Measurements from ENCODE around the gene GDF7.
A peak's percentile ranks its signal among the peaks of the same experiment; 100 is the strongest.
"Not testable (repeated sequence)": the region's sequence is repeated elsewhere in the genome, so short reads cannot be mapped to it uniquely, and the experiment has no call there.

The GDF7 gene

DNA sequence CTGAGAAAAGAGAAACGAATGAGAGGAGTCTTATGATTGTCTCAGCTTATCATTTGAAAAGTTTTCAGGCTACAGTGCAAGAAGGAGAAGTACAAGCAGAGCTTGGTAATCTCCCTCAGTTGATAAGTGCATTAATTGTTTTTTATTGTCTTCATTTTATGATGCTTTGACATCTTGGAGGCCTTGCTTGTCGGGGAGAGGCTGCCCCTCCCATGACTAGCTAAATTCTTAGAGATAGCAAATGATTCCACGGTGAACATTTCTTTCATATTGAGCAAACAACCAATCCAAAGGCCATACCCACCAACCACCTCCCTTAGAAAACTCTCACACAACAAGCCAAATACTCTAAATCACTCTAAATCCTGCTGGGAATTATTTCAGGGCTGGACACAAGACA lies 39.8 kb downstream of the GDF7 start:
- peak; percentile 29 for FAIRE-seq

DNA sequence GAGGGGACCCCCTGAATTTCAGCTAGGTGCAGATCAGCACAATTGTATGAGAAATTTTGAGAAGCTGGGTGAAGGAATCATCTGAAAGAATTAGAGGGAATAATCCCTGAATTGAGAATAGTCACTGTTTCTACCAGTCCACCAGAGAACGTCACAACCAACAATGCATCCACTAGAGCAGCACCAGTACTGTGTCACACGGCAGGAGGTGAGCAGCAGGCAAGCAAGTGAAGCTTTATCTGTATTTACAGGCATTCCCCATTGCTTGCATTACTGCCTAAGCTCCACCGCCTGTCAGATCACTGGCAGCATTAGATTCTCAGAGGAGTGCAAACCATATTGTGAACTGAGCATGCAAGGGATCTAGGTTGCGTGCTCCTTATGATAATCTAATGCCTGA lies 40.7 kb downstream of the GDF7 start:
- FAIRE-seq: no peak

DNA sequence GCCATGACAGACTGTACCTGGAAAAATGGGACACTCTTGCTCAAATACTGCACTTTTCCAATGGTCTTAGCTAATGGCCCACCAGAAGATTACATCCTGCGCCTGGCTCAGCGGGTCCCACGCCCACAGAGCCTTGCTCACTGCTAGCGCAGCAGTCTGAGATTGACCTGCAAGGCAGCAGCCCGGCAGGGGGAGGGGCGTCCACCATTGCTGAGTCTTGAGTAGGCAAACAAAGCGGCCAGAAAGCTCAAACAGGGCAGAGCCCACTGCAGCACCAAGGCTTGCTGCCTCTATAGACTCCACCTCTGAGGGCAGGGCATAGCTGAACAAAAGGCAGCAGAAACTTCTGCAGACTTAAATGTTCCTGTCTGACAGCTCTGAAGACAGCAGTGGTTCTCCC lies 44.7 kb downstream of the GDF7 start:
- not testable (repeated sequence) for FAIRE-seq

DNA sequence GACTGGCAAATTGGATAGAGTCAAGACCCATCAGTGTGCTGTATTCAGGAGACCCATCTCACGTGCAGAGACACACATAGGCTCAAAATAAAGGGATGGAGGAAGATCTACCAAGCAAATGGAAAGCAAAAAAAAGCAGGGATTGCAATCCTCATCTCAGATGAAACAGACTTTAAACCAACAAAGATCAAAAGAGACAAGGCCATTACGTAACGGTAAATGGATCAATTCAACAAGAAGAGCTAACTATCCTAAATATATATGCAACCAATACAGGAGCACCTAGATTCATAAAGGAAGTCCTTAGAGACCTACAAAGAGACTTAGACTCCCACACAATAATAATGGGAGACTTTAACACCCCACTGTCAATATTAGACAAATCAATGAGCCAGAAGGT lies 46.6 kb downstream of the GDF7 start:
- FAIRE-seq: not testable (repeated sequence)

DNA sequence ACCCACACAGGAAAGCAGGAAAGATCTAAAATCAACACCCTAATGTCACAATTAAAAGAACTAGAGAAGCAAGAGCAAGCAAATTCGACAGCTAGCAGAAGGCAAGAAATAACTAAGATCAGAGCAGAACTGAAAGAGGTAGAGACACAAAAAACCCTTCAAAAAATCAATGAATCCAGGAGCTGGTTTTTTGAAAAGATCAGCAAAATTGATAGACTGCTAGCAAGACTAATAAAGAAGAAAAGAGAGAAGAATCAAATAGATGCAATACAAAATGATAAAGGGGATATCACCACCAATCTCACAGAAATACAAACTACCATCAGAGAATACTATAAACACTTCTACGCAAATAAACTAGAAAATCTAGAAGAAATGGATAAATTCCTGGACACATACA lies 47.5 kb downstream of the GDF7 start:
- not testable (repeated sequence) for FAIRE-seq

DNA sequence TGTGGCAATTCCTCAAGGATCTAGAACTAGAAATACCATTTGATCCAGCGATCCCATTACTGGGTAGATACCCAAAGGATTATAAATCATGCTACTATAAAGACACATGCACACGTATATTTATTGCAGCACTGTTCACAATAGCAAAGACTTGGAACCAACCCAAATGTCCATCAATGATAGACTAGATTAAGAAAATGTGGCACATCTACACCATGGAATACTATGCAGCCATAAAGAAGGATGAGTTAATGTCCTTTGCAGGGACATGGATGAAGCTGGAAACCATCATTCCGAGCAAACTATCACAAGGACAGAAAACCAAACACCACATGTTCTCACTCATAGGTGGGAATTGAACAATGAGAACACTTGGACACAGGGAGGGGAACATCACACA lies 49.2 kb downstream of the GDF7 start:
- not testable (repeated sequence) for FAIRE-seq

DNA sequence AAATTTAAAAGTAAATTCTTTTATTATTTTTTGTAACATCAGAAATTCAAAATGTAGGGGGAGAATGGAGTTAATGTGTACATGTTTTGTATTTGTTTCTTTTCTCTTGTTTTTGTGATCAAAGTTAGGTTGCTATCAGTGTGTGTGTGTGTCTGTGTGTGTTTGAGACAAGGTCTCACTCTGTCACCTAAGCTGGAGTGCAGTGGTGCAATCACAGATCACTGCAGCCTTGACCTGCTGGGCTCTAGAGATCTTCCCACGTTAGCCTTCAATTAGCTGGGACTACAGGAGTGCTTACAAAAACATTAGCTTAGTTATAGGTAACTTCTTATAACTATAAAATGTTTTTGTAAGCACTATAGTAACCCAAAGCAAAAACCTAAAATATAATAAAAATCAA lies 50.7 kb downstream of the GDF7 start:
- no peak for FAIRE-seq

DNA sequence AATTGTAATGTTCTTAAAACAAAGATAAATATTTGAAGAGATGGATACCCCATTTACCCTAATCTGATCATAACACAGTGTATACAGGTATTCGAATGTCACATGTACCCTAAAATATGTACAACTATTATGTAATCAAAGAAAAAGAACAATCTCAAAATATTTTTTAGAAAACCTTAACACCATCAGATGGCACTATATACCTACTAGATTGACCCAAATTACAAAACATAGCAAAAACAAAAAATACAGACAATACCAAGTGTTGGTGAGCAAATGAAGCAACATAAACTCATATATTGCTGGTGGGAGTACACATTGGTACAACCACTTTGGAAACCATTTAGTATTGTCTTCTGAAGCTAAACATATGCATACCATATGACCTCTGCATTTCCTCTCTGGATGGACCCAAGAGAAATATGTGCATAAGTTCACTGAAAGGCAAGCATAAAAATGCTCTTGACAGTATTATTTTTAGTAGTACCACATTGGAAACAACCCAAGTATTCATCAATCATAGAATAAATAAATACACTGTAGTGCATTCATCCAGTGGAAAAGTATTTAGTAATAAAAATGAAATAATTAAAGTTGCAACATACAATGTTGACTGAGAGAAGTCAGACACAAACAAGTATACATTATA lies 55.8 kb downstream of the GDF7 start:
- no peak for FAIRE-seq

DNA sequence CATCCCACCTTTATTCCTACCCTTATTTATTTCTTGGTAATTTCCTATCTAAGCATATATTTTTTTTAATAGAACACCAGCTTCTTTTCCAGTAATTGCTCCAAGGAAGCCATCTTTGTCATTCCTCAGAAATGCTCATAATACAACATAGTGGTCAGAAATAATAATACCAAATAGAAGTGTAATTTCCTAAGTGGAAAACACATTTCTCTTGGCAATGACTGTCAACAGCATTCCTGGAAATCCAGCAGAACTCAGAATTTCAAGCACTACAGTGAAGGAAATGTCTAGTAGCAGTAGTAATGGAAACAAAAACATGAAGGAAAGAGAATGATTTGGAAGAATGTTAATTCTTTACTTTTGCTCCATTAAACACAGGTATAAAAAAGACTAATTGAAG lies 56.6 kb downstream of the GDF7 start:
- FAIRE-seq: no peak

DNA sequence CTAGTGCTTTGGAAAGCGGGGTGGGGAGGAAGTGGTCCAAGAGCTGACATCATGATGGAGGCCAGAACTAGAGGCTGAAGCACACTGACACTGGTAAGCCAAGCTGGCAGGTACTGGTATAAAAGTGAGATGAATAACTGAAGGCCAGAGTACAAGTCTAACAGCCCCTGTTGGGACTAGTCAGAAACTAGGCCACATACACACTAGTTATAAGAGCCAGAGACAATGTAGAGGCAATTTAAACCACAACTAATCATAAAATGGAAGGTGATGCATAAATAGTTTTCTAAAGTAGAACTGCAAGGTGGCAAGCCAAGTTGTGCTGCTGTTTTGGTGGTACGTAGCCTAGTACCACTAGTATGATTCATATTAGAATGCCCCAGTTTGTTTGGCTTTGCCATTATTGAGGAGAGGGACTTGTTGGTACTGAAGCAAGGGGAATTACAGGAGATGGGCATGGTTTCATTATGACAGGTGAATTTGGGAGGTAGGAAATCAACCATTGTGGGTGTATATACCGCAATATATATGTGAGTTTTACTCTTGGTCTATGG lies 57.6 kb downstream of the GDF7 start:
- no peak for FAIRE-seq

DNA sequence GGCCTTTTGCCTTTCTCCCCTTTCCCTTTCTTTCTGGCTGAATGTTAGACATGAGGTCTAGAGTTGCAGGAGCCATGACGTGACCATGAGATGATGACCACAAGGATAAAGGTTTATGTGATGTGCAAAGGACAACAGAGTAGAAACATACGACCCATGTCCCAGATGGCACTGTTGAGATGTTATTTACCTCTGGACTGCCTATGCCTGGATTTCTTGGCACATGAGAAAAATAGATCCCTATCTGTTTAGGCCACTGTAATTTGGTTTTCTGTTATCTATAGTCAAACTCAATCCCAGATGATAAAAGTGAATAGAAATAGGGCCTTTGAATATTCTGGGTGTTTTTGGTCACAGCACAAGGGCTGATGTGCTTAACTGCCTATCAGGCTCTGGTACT lies 58.8 kb downstream of the GDF7 start:
- FAIRE-seq: no peak

DNA sequence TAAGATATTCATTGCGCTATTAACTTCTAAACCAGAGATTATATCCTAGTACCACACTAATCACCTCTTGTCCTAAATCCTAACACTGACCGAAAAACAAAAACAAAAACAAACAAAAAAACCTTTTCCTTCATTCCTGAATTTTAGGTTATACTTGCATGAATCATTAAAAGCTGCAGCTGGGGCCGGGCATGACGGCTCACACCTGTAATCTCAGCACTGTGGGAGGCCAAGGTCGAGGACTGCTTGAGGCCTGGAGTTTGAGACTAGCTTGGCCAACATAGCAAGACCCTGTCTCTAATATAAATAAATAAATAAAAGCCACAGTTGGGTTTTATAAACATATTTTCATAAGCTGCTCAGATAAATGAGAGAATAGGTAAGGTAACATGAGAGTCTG lies 60.0 kb downstream of the GDF7 start:
- no peak for FAIRE-seq

DNA sequence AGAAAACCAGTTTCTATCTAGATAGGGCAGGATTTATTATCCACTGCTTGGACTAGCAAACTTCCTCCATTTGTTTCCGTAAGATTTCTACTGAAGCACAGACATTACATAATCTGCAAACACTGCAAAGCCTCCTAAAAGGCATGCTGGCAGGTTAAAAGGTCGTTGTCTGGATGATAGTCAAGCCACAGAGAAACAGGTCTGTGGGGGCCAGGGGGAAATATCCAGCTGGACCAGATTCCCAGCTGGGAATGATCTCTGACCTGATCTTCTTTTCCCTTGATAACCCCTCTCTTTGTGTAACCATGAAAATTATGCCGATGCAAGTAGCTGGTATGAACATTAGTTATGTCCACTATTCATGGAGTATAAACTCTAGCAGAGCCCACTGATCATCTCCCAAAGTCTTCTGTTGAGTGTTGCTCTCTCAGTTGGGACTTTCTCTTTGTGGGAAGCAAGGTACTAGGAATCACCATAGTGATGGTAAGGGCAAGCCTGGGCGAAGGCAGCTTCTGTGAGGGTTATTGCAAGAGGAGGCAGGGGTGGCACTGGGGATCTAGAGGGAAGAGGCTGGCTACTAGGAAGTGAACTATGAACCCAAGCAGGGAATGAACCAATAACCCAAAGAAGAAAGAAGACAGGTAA lies 61.3 kb downstream of the GDF7 start:
- peak; percentile 12 for FAIRE-seq
